GM12864 (cell line): ENCODE results near the gene LRIG1.

Experiments
- DNase-seq: peaks from one replicate; pipeline ENCODE4 v3.0.0-alpha.2; 2011; ENCODE audit warnings: low read depth
- H3K4me3 ChIP-seq: 2 replicates; pipeline ENCODE4 v1.5.1; 2011; ENCODE audit warnings: mild to moderate bottlenecking, low read depth, low read length, control low read depth
- CTCF ChIP-seq: IDR thresholded peaks from 2 replicates; pipeline ENCODE4 v1.5.1; 2011; ENCODE audit warnings: low read depth, mild to moderate bottlenecking, moderate library complexity, low read length, control low read depth, inconsistent platforms; ENCODE audit errors: missing control alignments

Gene LRIG1

GRCh38 chr3:66410976-66411375 lies 89.8 kb downstream of the LRIG1 start:
- no peak overlapping the region for H3K4me3 ChIP-seq
- DNase-seq: no peak
- no peak for TF ChIP-seq CTCF

GRCh38 chr3:66409771-66410754 lies 90.8 kb downstream of the LRIG1 start:
- H3K4me3 ChIP-seq: no peak overlapping the region
- TF ChIP-seq CTCF: no peak
- no peak for DNase-seq

GRCh38 chr3:66407611-66408218 lies 93.1 kb downstream of the LRIG1 start:
- TF ChIP-seq CTCF: peak; percentile 98
- no peak for DNase-seq
- no peak overlapping the region for H3K4me3 ChIP-seq

GRCh38 chr3:66406831-66407610 lies 93.8 kb downstream of the LRIG1 start:
- TF ChIP-seq CTCF: no peak
- DNase-seq: no peak
- H3K4me3 ChIP-seq: no peak overlapping the region

GRCh38 chr3:66406163-66406562 lies 94.7 kb downstream of the LRIG1 start:
- TF ChIP-seq CTCF: no peak
- DNase-seq: no peak
- H3K4me3 ChIP-seq: no peak overlapping the region

GRCh38 chr3:66405701-66406091 lies 95.1 kb downstream of the LRIG1 start:
- DNase-seq: no peak
- TF ChIP-seq CTCF: no peak
- no peak overlapping the region for H3K4me3 ChIP-seq
